ENCODE results near the gene SLC35D1.

The SLC35D1 gene

GRCh38 chr1:67053785-67054772, at the start of gene SLC35D1:
SLC35D1 (minus strand) TSS chr1:67054148; CDS start chr1:67054013, 135 bp downstream.
- no peak for TF ChIP-seq CTCF (IDR thresholded peaks at IDR 0.05; ENCODE audit: low read depth, low read length)
- H3K4me3 ChIP-seq (ENCODE audit: low read depth, low read length): peak within 1 kb of the TSS; percentile 77

- no peak overlapping the region for H3K4me3 ChIP-seq (ENCODE audit: low read depth, low read length)
- no peak for TF ChIP-seq CTCF (IDR thresholded peaks at IDR 0.05; ENCODE audit: low read depth, low read length)
Measured at GRCh38 chr1:67103548-67103947, 49.6 kb upstream of the SLC35D1 start.

GRCh38 chr1:67100833-67101232, 46.9 kb upstream of the SLC35D1 start:
- no peak overlapping the region for H3K4me3 ChIP-seq (ENCODE audit: low read depth, low read length)
- no peak for TF ChIP-seq CTCF (IDR thresholded peaks at IDR 0.05; ENCODE audit: low read depth, low read length)

GRCh38 chr1:67097305-67097704, 43.4 kb upstream of the SLC35D1 start:
- no peak overlapping the region for H3K4me3 ChIP-seq (ENCODE audit: low read depth, low read length)
- no peak for TF ChIP-seq CTCF (IDR thresholded peaks at IDR 0.05; ENCODE audit: low read depth, low read length)

- no peak overlapping the region for H3K4me3 ChIP-seq (ENCODE audit: low read depth, low read length)
- no peak for TF ChIP-seq CTCF (IDR thresholded peaks at IDR 0.05; ENCODE audit: low read depth, low read length)
Measured at GRCh38 chr1:67094191-67094590, 40.2 kb upstream of the SLC35D1 start.

GRCh38 chr1:67089685-67090208, 35.8 kb upstream of the SLC35D1 start:
- no peak for TF ChIP-seq CTCF (IDR thresholded peaks at IDR 0.05; ENCODE audit: low read depth, low read length)
- no peak overlapping the region for H3K4me3 ChIP-seq (ENCODE audit: low read depth, low read length)

GRCh38 chr1:67088440-67088839, 34.5 kb upstream of the SLC35D1 start:
- H3K4me3 ChIP-seq (ENCODE audit: low read depth, low read length): no peak overlapping the region
- no peak for TF ChIP-seq CTCF (IDR thresholded peaks at IDR 0.05; ENCODE audit: low read depth, low read length)
